HCT116 (cell line): ENCODE measurements around the gene LRBA. TPM values are rescaled to one million over a fixed set of nuclear protein-coding genes. Genes with fewer than 3 reads are reported as not detected.

ENCODE experiments used
- ATAC-seq: fragments of 200-7000 bp; cut with Tn5 transposase; 2 replicates; pipeline ENCODE4 v1.9.1; 2020; ENCODE audit warnings: mild to moderate bottlenecking, moderate library complexity
- BruUV-seq: library from RNA; stranded (reverse); fragments of 400-500 nt; replicated peaks from 2 replicates; lab custom pipeline; 2021; lab: Mats Ljungman, UMichigan
- CTCF ChIA-PET: fragments of 300-600 bp; sonication (Branson Sonifier 250); formaldehyde crosslinking; loops from one replicate; lab custom pipeline; 2021; ENCODE audit warnings: antibody characterized with exemption; lab: Charles Lee
- POLR2A ChIA-PET: fragments of 300-600, 350-600 bp; sonication (Branson Sonifier 250); formaldehyde crosslinking; loops from one replicate; lab custom pipeline; 2021; ENCODE audit warnings: antibody characterized with exemption; lab: Charles Lee
- RAD21 ChIA-PET, 2 experiments: fragments of 300-600 bp; sonication (Branson Sonifier 250); formaldehyde crosslinking; loops; one replicate each; lab custom pipeline; 2023; ENCODE audit warnings: low total read pairs in 2 of 2; ENCODE audit not compliant: uncharacterized antibody in 2 of 2, unreplicated experiment in 2 of 2, low non-redundant PET in 1 of 2; lab: Charles Lee
- DNase-seq: peaks from one replicate; pipeline ENCODE4 v3.0.0-alpha.2; 2010; ENCODE audit warnings: low read depth, low spot score
- H2AFZ ChIP-seq: fragments of 200-600 bp; shearing (Covaris generic), sonication (generic); 2 replicates; pipeline ENCODE4 v1.6.1; 2017; ENCODE audit warnings: low read depth, mixed run types, mixed read lengths, antibody characterized with exemption, low read length; ENCODE audit not compliant: poor library complexity, severe bottlenecking
- H3K27ac ChIP-seq: 2 replicates; pipeline ENCODE4 v1.5.1; 2012; ENCODE audit warnings: low read depth, low read length
- H3K27me3 ChIP-seq: fragments of 200-600 bp; sonication (generic); 2 replicates; pipeline ENCODE4 v1.6.1; 2016; ENCODE audit warnings: mixed run types, low read length, mixed read lengths; ENCODE audit not compliant: insufficient read depth
- H3K36me3 ChIP-seq, 2 experiments: fragments of 200-500 bp in 1 of 2; fragments of 200-600 bp in 1 of 2; sonication (Bioruptor generic) in 1 of 2; sonication (generic) in 1 of 2; 2 replicates each; pipeline versions ENCODE4 v1.5.1 to v1.6.1; 2014 to 2016; ENCODE audit warnings: low read length in 2 of 2, inconsistent platforms in 1 of 2, mixed read lengths in 1 of 2, mixed run types in 1 of 2; ENCODE audit not compliant: insufficient read depth in 2 of 2, control insufficient read depth in 1 of 2
- H3K4me1 ChIP-seq, 2 experiments: fragments of 200-600 bp in 1 of 2; sonication (generic) in 1 of 2; 2 replicates each; pipeline versions ENCODE4 v1.5.1 to v1.6.1; 2012 to 2017; ENCODE audit warnings: low read length in 2 of 2, inconsistent platforms in 1 of 2, mild to moderate bottlenecking in 1 of 2, mixed read lengths in 1 of 2, mixed run types in 1 of 2, moderate library complexity in 1 of 2; ENCODE audit not compliant: insufficient read depth in 2 of 2, control insufficient read depth in 1 of 2
- H3K4me2 ChIP-seq: fragments of 200-600 bp; sonication (generic); 2 replicates; pipeline ENCODE4 v1.6.1; 2017; ENCODE audit warnings: mixed run types, low read length, mixed read lengths
- H3K4me3 ChIP-seq, 2 experiments: fragments of 200-600 bp in 1 of 2; sonication (generic) in 1 of 2; replicated peaks in 1 of 2; 2 replicates each; pipeline ENCODE4 v1.5.1; 2011 to 2016; ENCODE audit warnings: low read length in 2 of 2, control low read depth in 1 of 2, low read depth in 1 of 2, mild to moderate bottlenecking in 1 of 2, mixed read lengths in 1 of 2, mixed run types in 1 of 2
- H3K79me2 ChIP-seq: fragments of 200-600 bp; sonication (generic); 2 replicates; pipeline ENCODE4 v1.6.1; 2017; ENCODE audit warnings: mild to moderate bottlenecking, mixed run types, low read length, moderate library complexity, mixed read lengths; ENCODE audit not compliant: insufficient read depth
- H3K9ac ChIP-seq: fragments of 200-600 bp; sonication (generic); 2 replicates; pipeline ENCODE4 v1.6.1; 2016; ENCODE audit warnings: low read length, mixed read lengths
- H3K9me2 ChIP-seq: fragments of 200-600 bp; sonication (generic), shearing (Covaris generic); 2 replicates; pipeline ENCODE4 v1.6.1; 2017; ENCODE audit warnings: mixed run types, mild to moderate bottlenecking, moderate library complexity; ENCODE audit not compliant: insufficient read depth
- H3K9me3 ChIP-seq, 2 experiments: fragments of 200-500 bp in 1 of 2; fragments of 200-600 bp in 1 of 2; sonication (Bioruptor generic) in 1 of 2; sonication (generic) in 1 of 2; 2 replicates each; pipeline ENCODE4 v1.6.1; 2014 to 2017; ENCODE audit warnings: low read length in 2 of 2, mixed read lengths in 2 of 2, inconsistent platforms in 1 of 2, low read depth in 1 of 2, mild to moderate bottlenecking in 1 of 2, mixed run types in 1 of 2, moderate library complexity in 1 of 2; ENCODE audit not compliant: control insufficient read depth in 1 of 2, insufficient read depth in 1 of 2
- H4K20me1 ChIP-seq: fragments of 200-600 bp; sonication (generic), shearing (Covaris generic); 2 replicates; pipeline ENCODE4 v1.6.1; 2017; ENCODE audit warnings: mixed run types, mild to moderate bottlenecking, moderate library complexity; ENCODE audit not compliant: insufficient read depth
- ATF3 ChIP-seq: IDR thresholded peaks from 2 replicates; pipeline ENCODE4 v1.6.1; 2012
- CBX3 ChIP-seq: IDR thresholded peaks from 2 replicates; pipeline ENCODE4 v1.6.1; 2012; ENCODE audit warnings: low read depth
- EGR1 ChIP-seq: IDR thresholded peaks from 2 replicates; pipeline ENCODE4 v1.6.1; 2012; ENCODE audit warnings: low read depth
- ELF1 ChIP-seq: IDR thresholded peaks from 2 replicates; pipeline ENCODE4 v1.6.1; 2012; ENCODE audit warnings: low read depth, borderline replicate concordance
- EZH2 ChIP-seq: fragments of 200-600 bp; sonication (generic); IDR thresholded peaks from 2 replicates; pipeline ENCODE4 v1.6.1; 2017; ENCODE audit warnings: antibody characterized with exemption, mixed run types
- EZH2phosphoT487 ChIP-seq: fragments of 200-600 bp; IDR thresholded peaks from 2 replicates; pipeline ENCODE4 v1.6.1; 2018; ENCODE audit warnings: antibody characterized with exemption, borderline replicate concordance
- JUND ChIP-seq: IDR thresholded peaks from 2 replicates; pipeline ENCODE4 v1.6.1; 2012
- POLR2A ChIP-seq: IDR thresholded peaks from 2 replicates; pipeline ENCODE4 v1.7.0; 2011; ENCODE audit warnings: borderline replicate concordance; ENCODE audit not compliant: insufficient read depth, insufficient read length; ENCODE audit errors: extremely low read depth
- POLR2AphosphoS5 ChIP-seq: IDR thresholded peaks from 2 replicates; pipeline ENCODE4 v1.6.1; 2011; ENCODE audit warnings: mild to moderate bottlenecking, low read depth, low read length, moderate library complexity
- RAD21 ChIP-seq: IDR thresholded peaks from 2 replicates; pipeline ENCODE4 v1.6.1; 2012; ENCODE audit warnings: low read depth, mild to moderate bottlenecking
- SIN3A ChIP-seq: IDR thresholded peaks from 2 replicates; pipeline ENCODE4 v1.6.1; 2012; ENCODE audit warnings: low read depth
- SP1 ChIP-seq: IDR thresholded peaks from 2 replicates; pipeline ENCODE4 v1.6.1; 2012; ENCODE audit warnings: low read depth
- SRF ChIP-seq: IDR thresholded peaks from 2 replicates; pipeline ENCODE4 v1.6.1; 2012; ENCODE audit warnings: low read depth
- TCF7L2 ChIP-seq: IDR thresholded peaks from 2 replicates; pipeline ENCODE4 v1.7.0; 2011; ENCODE audit warnings: borderline replicate concordance, inconsistent platforms; ENCODE audit not compliant: insufficient read depth, insufficient read length; ENCODE audit errors: extremely low read depth
- YY1 ChIP-seq: IDR thresholded peaks from 2 replicates; pipeline ENCODE4 v1.6.1; 2011; ENCODE audit warnings: low read length, low read depth, moderate library complexity, mild to moderate bottlenecking; ENCODE audit not compliant: insufficient replicate concordance; ENCODE audit errors: extremely low read depth
- ZFX ChIP-seq: fragments of 450-650 bp; IDR thresholded peaks from 2 replicates; pipeline ENCODE4 v1.6.1; 2017
- ZNF274 ChIP-seq: fragments of 200-500 bp; sonication (Bioruptor generic); IDR thresholded peaks from 2 replicates; pipeline ENCODE4 v1.6.1; 2014; ENCODE audit warnings: mild to moderate bottlenecking, low read depth, low read length, inconsistent platforms
- intact Hi-C: fragments of 100-400 bp; cut with micrococcal nuclease; formaldehyde crosslinking; loops from 2 replicates; pipeline ENCODE4 v1.10.0; 2022
- total RNA-seq: library from RNA; stranded (reverse); gene quantifications from one replicate; pipeline ENCODE4 v1.2.1, GENCODE V29; 2021; ENCODE audit not compliant: unreplicated experiment
- TF ChIP-seq, protein P1 (sequence below): IDR thresholded peaks from 2 replicates; pipeline ENCODE4 v1.6.1; 2011; ENCODE audit warnings: mild to moderate bottlenecking, low read length, moderate library complexity; ENCODE audit not compliant: insufficient replicate concordance; ENCODE audit errors: extremely low read depth
- TF ChIP-seq, protein P2 (sequence below): IDR thresholded peaks from 2 replicates; pipeline ENCODE4 v1.6.1; 2012

The LRBA gene
- total RNA-seq, 1 experiment from 2014 or later = 79.8 TPM

GRCh38 chr4:150583287-150584110, 431.6 kb downstream of the LRBA start (continued):
- TF ChIP-seq, protein P1, sequence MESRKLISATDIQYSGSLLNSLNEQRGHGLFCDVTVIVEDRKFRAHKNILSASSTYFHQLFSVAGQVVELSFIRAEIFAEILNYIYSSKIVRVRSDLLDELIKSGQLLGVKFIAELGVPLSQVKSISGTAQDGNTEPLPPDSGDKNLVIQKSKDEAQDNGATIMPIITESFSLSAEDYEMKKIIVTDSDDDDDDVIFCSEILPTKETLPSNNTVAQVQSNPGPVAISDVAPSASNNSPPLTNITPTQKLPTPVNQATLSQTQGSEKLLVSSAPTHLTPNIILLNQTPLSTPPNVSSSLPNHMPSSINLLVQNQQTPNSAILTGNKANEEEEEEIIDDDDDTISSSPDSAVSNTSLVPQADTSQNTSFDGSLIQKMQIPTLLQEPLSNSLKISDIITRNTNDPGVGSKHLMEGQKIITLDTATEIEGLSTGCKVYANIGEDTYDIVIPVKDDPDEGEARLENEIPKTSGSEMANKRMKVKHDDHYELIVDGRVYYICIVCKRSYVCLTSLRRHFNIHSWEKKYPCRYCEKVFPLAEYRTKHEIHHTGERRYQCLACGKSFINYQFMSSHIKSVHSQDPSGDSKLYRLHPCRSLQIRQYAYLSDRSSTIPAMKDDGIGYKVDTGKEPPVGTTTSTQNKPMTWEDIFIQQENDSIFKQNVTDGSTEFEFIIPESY = no peak
- TF ChIP-seq SRF = no peak
- no peak for TF ChIP-seq RAD21
- no peak for TF ChIP-seq YY1
- TF ChIP-seq JUND = no peak
- TF ChIP-seq CBX3 = no peak
- TF ChIP-seq EZH2 = no peak
- no peak for TF ChIP-seq SP1

GRCh38 chr4:150582873-150583286, 432.2 kb downstream of the LRBA start:
- Histone ChIP-seq H3K4me1 (no peaks in the 10 kb centered on the region), H3K36me3 (no peaks in the 10 kb centered on the region; a peak in 1 of 4 replicates), H3K9ac (no peak overlapping the region), H4K20me1 (no peaks in the 10 kb centered on the region), H3K9me2 (no peaks in the 10 kb centered on the region), H2AFZ (no peak overlapping the region), H3K79me2 (no peaks in the 10 kb centered on the region), H3K27ac (no peak overlapping the region), H3K27me3 (no peaks in the 10 kb centered on the region), H3K4me2 (no peak overlapping the region), H3K9me3 (no peaks in the 10 kb centered on the region), H3K4me3 (no peak overlapping the region)
- intact Hi-C loops = no loop called here
- ATAC-seq (no peak), DNase-seq (no peak)
- ChIA-PET CTCF (no interaction called here), POLR2A (no interaction called here), RAD21 (no interaction called here)
- no TSS peak for BruUV-seq
- no peak for TF ChIP-seq SIN3A
- TF ChIP-seq TCF7L2 = no peak
- no peak for TF ChIP-seq ELF1
- TF ChIP-seq ZFX = no peak
- TF ChIP-seq EZH2 = no peak
- no peak for TF ChIP-seq POLR2AphosphoS5
- TF ChIP-seq, protein P2, sequence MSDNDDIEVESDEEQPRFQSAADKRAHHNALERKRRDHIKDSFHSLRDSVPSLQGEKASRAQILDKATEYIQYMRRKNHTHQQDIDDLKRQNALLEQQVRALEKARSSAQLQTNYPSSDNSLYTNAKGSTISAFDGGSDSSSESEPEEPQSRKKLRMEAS = no peak
- no peak for TF ChIP-seq YY1
- TF ChIP-seq JUND = no peak
- no peak for TF ChIP-seq SRF
- no peak for TF ChIP-seq CBX3
- TF ChIP-seq RAD21 = no peak
- no peak for TF ChIP-seq POLR2A
- no peak for TF ChIP-seq ZNF274
- TF ChIP-seq ATF3 = no peak
- no peak for TF ChIP-seq EGR1
- TF ChIP-seq, protein P1 = no peak
- TF ChIP-seq EZH2phosphoT487 = no peak
